Cardiac muscle cell (in vitro differentiated cells and primary cell): ENCODE results near the gene SDF4. TPM values are rescaled to one million over a fixed set of nuclear protein-coding genes. Genes with fewer than 3 reads are reported as not detected.

Experiments
- DNase-seq, 2 donors: peaks; one replicate each; pipeline versions ENCODE4 v3.0.0 to v3.0.0-alpha.2; 2010 to 2017; ENCODE audit warnings: low read depth in 1 of 2, low spot score in 1 of 2
- H3K27ac ChIP-seq: fragments of 200-600 bp; sonication (generic); 2 replicates; pipeline ENCODE4 v1.5.1; 2016
- H3K27me3 ChIP-seq: fragments of 200-600 bp; sonication (generic); 2 replicates; pipeline ENCODE4 v1.6.0; 2016; ENCODE audit warnings: control low read depth
- H3K36me3 ChIP-seq: fragments of 200-600 bp; sonication (generic); 2 replicates; pipeline ENCODE4 v1.5.1; 2016; ENCODE audit warnings: control low read depth
- H3K4me1 ChIP-seq: fragments of 200-600 bp; sonication (generic); 2 replicates; pipeline ENCODE4 v1.8.1; 2017; ENCODE audit warnings: low read depth, mild to moderate bottlenecking, mixed run types
- H3K4me3 ChIP-seq: fragments of 200-600 bp; sonication (generic); 2 replicates; pipeline ENCODE4 v1.5.1; 2016; ENCODE audit warnings: mild to moderate bottlenecking
- H3K9me3 ChIP-seq: fragments of 200-600 bp; sonication (generic); 2 replicates; pipeline ENCODE4 v1.5.1; 2017; ENCODE audit warnings: low read depth, mild to moderate bottlenecking, control low read depth
- CTCF ChIP-seq: IDR thresholded peaks from 2 replicates; pipeline ENCODE4 v1.5.1; 2012; ENCODE audit warnings: low read depth, mild to moderate bottlenecking, low read length
- polyA plus RNA-seq: library from polyadenylated mRNA; unstranded; fragments of >200 nt; fragmentation: Nextera tagmentation; extraction: Ambion mirVana; gene quantifications from 2 replicates; pipeline ENCODE4 v1.2.1, GENCODE V29; 2016
- total RNA-seq: library from RNA; depleted of rRNA; stranded (reverse); fragments of >200 nt; gene quantifications from 2 replicates; pipeline ENCODE4 v1.2.3, GENCODE V29; 2016

SDF4 gene
- total and polyA plus RNA-seq, 2 experiments from 2014 or later = 148 to 180 TPM

GRCh38 chr1:1189111-1189510, 42.7 kb downstream of the SDF4 start:
- Histone ChIP-seq H3K9me3 (no peaks in the 10 kb centered on the region), H3K27ac (no peak overlapping the region), H3K4me1 (no peaks in the 10 kb centered on the region), H3K27me3 (no peaks in the 10 kb centered on the region), H3K36me3 (no peaks in the 10 kb centered on the region), H3K4me3 (no peak overlapping the region)
- DNase-seq = no peak
- no peak for TF ChIP-seq CTCF

- H3K9me3 ChIP-seq = no peaks in the 10 kb centered on the region
- H3K36me3 ChIP-seq = no peaks in the 10 kb centered on the region
- no peak overlapping the region for H3K4me3 ChIP-seq
- no peaks in the 10 kb centered on the region for H3K4me1 ChIP-seq
- no peak for DNase-seq
- no peak overlapping the region for H3K27ac ChIP-seq
- no peaks in the 10 kb centered on the region for H3K27me3 ChIP-seq
- no peak for TF ChIP-seq CTCF
Observed at GRCh38 chr1:1187938-1188337, 43.9 kb downstream of the SDF4 start.

GRCh38 chr1:1185101-1185765, 46.6 kb downstream of the SDF4 start:
- Histone ChIP-seq H3K4me3 (no peak overlapping the region), H3K36me3 (no peaks in the 10 kb centered on the region), H3K4me1 (no peaks in the 10 kb centered on the region), H3K9me3 (no peaks in the 10 kb centered on the region), H3K27ac (no peak overlapping the region), H3K27me3 (no peaks in the 10 kb centered on the region)
- DNase-seq = no peak
- TF ChIP-seq CTCF = no peak

- H3K36me3 ChIP-seq = no peaks in the 10 kb centered on the region
- DNase-seq = no peak
- TF ChIP-seq CTCF = no peak
- H3K4me3 ChIP-seq = no peak overlapping the region
- H3K4me1 ChIP-seq = no peaks in the 10 kb centered on the region
- H3K27me3 ChIP-seq = no peaks in the 10 kb centered on the region
- H3K9me3 ChIP-seq = no peaks in the 10 kb centered on the region
- no peak overlapping the region for H3K27ac ChIP-seq
Observed at GRCh38 chr1:1183833-1184775, 47.7 kb downstream of the SDF4 start.

- H3K27ac ChIP-seq = no peak overlapping the region
- no peaks in the 10 kb centered on the region for H3K27me3 ChIP-seq
- no peak for TF ChIP-seq CTCF
- no peaks in the 10 kb centered on the region for H3K36me3 ChIP-seq
- DNase-seq = no peak
- H3K4me3 ChIP-seq = no peak overlapping the region
- no peaks in the 10 kb centered on the region for H3K9me3 ChIP-seq
- no peaks in the 10 kb centered on the region for H3K4me1 ChIP-seq
Observed at GRCh38 chr1:1183221-1183747, 48.5 kb downstream of the SDF4 start.
